Measurements from ENCODE around the gene DCST2.

DNA sequence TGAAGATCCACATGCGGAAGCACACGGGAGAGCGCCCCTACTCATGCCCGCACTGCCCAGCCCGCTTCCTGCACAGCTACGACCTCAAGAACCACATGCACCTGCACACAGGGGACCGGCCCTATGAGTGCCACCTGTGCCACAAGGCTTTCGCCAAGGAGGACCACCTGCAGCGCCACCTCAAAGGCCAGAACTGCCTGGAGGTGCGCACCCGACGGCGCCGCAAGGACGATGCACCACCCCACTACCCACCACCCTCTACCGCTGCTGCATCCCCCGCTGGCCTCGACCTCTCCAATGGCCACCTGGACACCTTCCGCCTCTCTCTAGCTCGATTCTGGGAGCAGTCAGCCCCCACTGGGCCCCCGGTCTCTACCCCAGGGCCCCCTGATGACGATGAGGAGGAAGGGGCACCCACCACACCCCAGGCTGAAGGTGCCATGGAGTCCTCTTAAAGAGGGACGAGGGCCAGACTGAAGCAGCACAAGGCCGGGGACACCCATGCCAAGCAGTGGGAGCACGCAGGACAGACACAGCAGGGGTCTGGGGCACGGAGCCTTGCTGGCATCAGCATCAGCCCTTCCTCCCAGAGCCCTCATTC is 17.2 kb downstream of the DCST2 start:
- TF ChIP-seq, protein P1, sequence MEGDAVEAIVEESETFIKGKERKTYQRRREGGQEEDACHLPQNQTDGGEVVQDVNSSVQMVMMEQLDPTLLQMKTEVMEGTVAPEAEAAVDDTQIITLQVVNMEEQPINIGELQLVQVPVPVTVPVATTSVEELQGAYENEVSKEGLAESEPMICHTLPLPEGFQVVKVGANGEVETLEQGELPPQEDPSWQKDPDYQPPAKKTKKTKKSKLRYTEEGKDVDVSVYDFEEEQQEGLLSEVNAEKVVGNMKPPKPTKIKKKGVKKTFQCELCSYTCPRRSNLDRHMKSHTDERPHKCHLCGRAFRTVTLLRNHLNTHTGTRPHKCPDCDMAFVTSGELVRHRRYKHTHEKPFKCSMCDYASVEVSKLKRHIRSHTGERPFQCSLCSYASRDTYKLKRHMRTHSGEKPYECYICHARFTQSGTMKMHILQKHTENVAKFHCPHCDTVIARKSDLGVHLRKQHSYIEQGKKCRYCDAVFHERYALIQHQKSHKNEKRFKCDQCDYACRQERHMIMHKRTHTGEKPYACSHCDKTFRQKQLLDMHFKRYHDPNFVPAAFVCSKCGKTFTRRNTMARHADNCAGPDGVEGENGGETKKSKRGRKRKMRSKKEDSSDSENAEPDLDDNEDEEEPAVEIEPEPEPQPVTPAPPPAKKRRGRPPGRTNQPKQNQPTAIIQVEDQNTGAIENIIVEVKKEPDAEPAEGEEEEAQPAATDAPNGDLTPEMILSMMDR (IDR thresholded peaks at IDR 0.05): no peak
- TF ChIP-seq POLR2A (IDR thresholded peaks at IDR 0.05): no peak
